PC-9 (cell line): ENCODE measurements around the gene SEMA3B. TPM values are rescaled to one million over a fixed set of nuclear protein-coding genes. Genes with fewer than 3 reads are reported as not detected.

Source experiments
- BruUV-seq: library from RNA; stranded (reverse); fragments of 400-500 nt; replicated peaks from 2 replicates; lab custom pipeline; 2021; lab: Mats Ljungman, UMichigan
- CTCF ChIA-PET: fragments of 300-600 bp; sonication (Branson Sonifier 250); formaldehyde crosslinking; loops from one replicate; lab custom pipeline; 2022; ENCODE audit warnings: antibody characterized with exemption; lab: Charles Lee
- POLR2A ChIA-PET: fragments of 300-600 bp; sonication (Branson Sonifier 250); formaldehyde crosslinking; loops from one replicate; lab custom pipeline; 2022; ENCODE audit warnings: antibody characterized with exemption; ENCODE audit not compliant: unreplicated experiment; lab: Charles Lee
- DNase-seq, 2 experiments: peaks; one replicate each; pipeline versions ENCODE4 v3.0.0 to v3.0.0-alpha.2; 2015 to 2022; ENCODE audit warnings: mixed read lengths in 1 of 2
- H2AFZ ChIP-seq: fragments of 200-600 bp; sonication (generic); 2 replicates; pipeline ENCODE4 v1.8.1; 2017; ENCODE audit warnings: antibody characterized with exemption
- H3F3A ChIP-seq: fragments of 200-600 bp; sonication (generic); 2 replicates; pipeline ENCODE4 v1.8.1; 2017; ENCODE audit warnings: antibody characterized with exemption, mild to moderate bottlenecking, low read depth; ENCODE audit not compliant: insufficient read depth
- H3K27ac ChIP-seq: fragments of 200-600 bp; sonication (generic); 2 replicates; pipeline ENCODE4 v1.6.1; 2016; ENCODE audit warnings: mixed run types
- H3K27me3 ChIP-seq: fragments of 200-600 bp; sonication (generic); 2 replicates; pipeline ENCODE4 v1.6.1; 2016; ENCODE audit warnings: low read depth, mixed run types; ENCODE audit not compliant: insufficient read depth
- H3K36me3 ChIP-seq: fragments of 200-600 bp; sonication (generic); 2 replicates; pipeline ENCODE4 v1.6.1; 2016; ENCODE audit warnings: low read depth, mixed run types
- H3K4me1 ChIP-seq: fragments of 200-600 bp; sonication (generic); replicated peaks from 2 replicates; pipeline ENCODE4 v1.6.1; 2016; ENCODE audit warnings: mixed run types; ENCODE audit not compliant: insufficient read depth
- H3K4me2 ChIP-seq: fragments of 200-600 bp; sonication (generic); 2 replicates; pipeline ENCODE4 v1.6.1; 2017; ENCODE audit warnings: mixed run types
- H3K4me3 ChIP-seq: fragments of 200-600 bp; sonication (generic); 2 replicates; pipeline ENCODE4 v1.6.1; 2016; ENCODE audit warnings: mixed run types
- H3K79me2 ChIP-seq: fragments of 200-600 bp; sonication (generic); 2 replicates; pipeline ENCODE4 v1.6.1; 2017; ENCODE audit warnings: low read depth, mixed run types
- H3K9me2 ChIP-seq: fragments of 200-600 bp; sonication (generic); 2 replicates; pipeline ENCODE4 v1.8.1; 2017; ENCODE audit warnings: mild to moderate bottlenecking; ENCODE audit not compliant: insufficient read depth
- H3K9me3 ChIP-seq: fragments of 200-600 bp; sonication (generic); 2 replicates; pipeline ENCODE4 v1.8.1; 2016; ENCODE audit warnings: low read depth; ENCODE audit not compliant: insufficient read depth
- H4K20me1 ChIP-seq: fragments of 200-600 bp; sonication (generic); 2 replicates; pipeline ENCODE4 v1.8.1; 2017; ENCODE audit not compliant: insufficient read depth
- EZH2 ChIP-seq: fragments of 200-600 bp; sonication (generic); IDR thresholded peaks from 2 replicates; pipeline ENCODE4 v1.8.0; 2017; ENCODE audit warnings: antibody characterized with exemption, low read depth
- intact Hi-C: fragments of 100-400 bp; cut with micrococcal nuclease; formaldehyde crosslinking; loops from one replicate; pipeline ENCODE4 v1.10.0; 2022; ENCODE audit not compliant: unreplicated experiment
- total RNA-seq: library from RNA; stranded (reverse); gene quantifications from 2 replicates; pipeline ENCODE4 v1.2.3, GENCODE V29; 2021
- TF ChIP-seq, protein P1 (sequence below): fragments of 200-600 bp; sonication (generic); conservative IDR thresholded peaks from 2 replicates; pipeline ENCODE4 v1.6.1; 2017; ENCODE audit warnings: mixed run types, antibody characterized with exemption, mild to moderate bottlenecking, moderate library complexity

Gene SEMA3B
- total RNA-seq, 1 experiment from 2014 or later = 52.4 TPM

DNA sequence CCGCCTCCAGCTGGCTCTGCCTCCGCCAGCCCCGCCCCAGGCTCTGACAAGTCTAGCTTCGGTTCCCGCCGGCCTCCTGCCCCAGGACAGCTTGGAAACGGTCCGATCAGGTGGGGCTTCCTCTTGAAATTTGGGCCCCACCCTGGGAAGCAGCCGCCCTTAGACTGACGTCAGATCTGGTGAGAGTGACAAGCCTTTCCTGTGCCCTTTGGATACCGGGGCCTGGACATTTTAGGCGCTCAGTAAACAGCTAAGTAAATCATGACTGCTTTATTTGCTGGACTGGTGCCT is 30.6 kb downstream of the SEMA3B start:
- no peak overlapping the region; the same call in 1 of the 2 replicates for H2AFZ ChIP-seq
- POLR2A ChIA-PET = interaction anchor here (0.6 to 1.2 kb wide), 9 partner anchors 18 to 328 kb away, joined by 3 to 36 read pairs (median 6); partner anchors contain the start of genes SEMA3B and TUSC2
- 0 out of 2 replicates have a peak, but pooled peaks cover 10% of the 10 kb centered on the region for H3K79me2 ChIP-seq
- no TSS peak for BruUV-seq
- H3K4me1 ChIP-seq = peaks cover 20% of the 10 kb centered on the region
- peak overlapping the region; percentile 80 for H3K4me2 ChIP-seq
- no peaks in the 10 kb centered on the region for H4K20me1 ChIP-seq
- no peaks in the 10 kb centered on the region for H3K36me3 ChIP-seq
- H3K9me2 ChIP-seq = no peaks in the 10 kb centered on the region
- peak overlapping the region; percentile 48; the same call in 1 of the 2 replicates for H3K4me3 ChIP-seq
- TF ChIP-seq EZH2 = no peak
- TF ChIP-seq, protein P1, sequence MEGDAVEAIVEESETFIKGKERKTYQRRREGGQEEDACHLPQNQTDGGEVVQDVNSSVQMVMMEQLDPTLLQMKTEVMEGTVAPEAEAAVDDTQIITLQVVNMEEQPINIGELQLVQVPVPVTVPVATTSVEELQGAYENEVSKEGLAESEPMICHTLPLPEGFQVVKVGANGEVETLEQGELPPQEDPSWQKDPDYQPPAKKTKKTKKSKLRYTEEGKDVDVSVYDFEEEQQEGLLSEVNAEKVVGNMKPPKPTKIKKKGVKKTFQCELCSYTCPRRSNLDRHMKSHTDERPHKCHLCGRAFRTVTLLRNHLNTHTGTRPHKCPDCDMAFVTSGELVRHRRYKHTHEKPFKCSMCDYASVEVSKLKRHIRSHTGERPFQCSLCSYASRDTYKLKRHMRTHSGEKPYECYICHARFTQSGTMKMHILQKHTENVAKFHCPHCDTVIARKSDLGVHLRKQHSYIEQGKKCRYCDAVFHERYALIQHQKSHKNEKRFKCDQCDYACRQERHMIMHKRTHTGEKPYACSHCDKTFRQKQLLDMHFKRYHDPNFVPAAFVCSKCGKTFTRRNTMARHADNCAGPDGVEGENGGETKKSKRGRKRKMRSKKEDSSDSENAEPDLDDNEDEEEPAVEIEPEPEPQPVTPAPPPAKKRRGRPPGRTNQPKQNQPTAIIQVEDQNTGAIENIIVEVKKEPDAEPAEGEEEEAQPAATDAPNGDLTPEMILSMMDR = no peak
- H3K27ac ChIP-seq = peak overlapping the region; percentile 76
- no peak for DNase-seq
- H3F3A ChIP-seq = peaks cover 9% of the 10 kb centered on the region; the same call in 1 of the 2 replicates
- H3K27me3 ChIP-seq = no peaks in the 10 kb centered on the region
- CTCF ChIA-PET = interaction anchor here (0.5 to 0.9 kb wide), 6 partner anchors 18 to 270 kb away, joined by 3 to 9 read pairs (median 4); partner anchors contain the start of genes HEMK1 and TUSC2
- no peaks in the 10 kb centered on the region for H3K9me3 ChIP-seq
- intact Hi-C loops = loop anchor here (1.0 to 2.0 kb wide), 2 partner anchors 18 to 35 kb away; no protein-coding TSS in a partner anchor

DNA sequence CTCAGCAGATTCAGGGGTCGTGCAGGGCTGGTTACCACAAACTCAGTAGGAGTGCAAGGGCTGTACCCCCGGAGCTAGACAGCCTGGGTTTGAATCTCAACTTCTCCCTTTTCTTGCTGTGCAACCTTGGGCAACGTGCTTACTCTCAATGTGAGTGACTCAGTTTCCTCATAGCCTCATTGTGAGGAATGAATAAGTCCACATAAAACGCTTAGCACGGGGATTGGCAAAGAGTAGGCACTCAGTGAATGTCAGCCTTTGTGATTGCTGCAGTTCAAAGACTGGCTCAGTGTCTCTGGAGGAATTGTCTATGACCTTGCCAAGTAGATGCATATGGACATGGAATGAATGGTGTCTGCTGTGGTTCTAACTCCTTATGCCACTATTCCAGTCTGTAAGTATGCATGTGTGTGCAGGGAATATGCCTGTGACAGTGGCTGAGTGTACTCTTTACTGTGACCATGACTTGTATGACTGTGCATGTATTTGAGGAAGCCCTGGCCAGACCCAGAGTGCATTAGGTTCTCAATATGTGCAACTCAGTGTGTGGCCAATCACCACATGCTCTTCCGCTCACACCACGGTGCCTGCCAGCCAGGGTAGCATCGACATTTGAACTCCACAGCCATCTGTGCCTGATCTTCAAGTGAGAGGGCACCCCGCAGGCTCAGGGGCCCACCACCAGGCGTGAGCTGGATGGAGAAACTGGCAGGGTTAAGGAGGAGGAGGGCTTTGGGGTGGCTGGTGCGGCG is 31.2 kb downstream of the SEMA3B start:
- H3K79me2 ChIP-seq = 0 out of 2 replicates have a peak, but pooled peaks cover 10% of the 10 kb centered on the region
- no peaks in the 10 kb centered on the region for H3K36me3 ChIP-seq
- ChIA-PET POLR2A (interaction anchor here (0.6 to 1.2 kb wide), 8 partner anchors 17 to 328 kb away, joined by 5 to 36 read pairs (median 8); partner anchors contain the start of genes SEMA3B and TUSC2), CTCF (interaction anchor here (0.6 to 0.9 kb wide), 5 partner anchors 18 to 54 kb away, joined by 3 to 7 read pairs (median 3); partner anchors contain the start of gene TUSC2)
- no peaks in the 10 kb centered on the region for H3K27me3 ChIP-seq
- H4K20me1 ChIP-seq = no peaks in the 10 kb centered on the region
- TF ChIP-seq, protein P1 = no peak
- no peak for TF ChIP-seq EZH2
- intact Hi-C loops = loop anchor here (1.0 to 2.0 kb wide), 3 partner anchors 17 to 35 kb away; no protein-coding TSS in a partner anchor
- BruUV-seq = TSS peak; percentile 95
- no peaks in the 10 kb centered on the region for H3K9me3 ChIP-seq
- H2AFZ ChIP-seq = no peak overlapping the region; the same call in 1 of the 2 replicates
- peak overlapping the region; percentile 48; the same call in 1 of the 2 replicates for H3K4me3 ChIP-seq
- H3K4me2 ChIP-seq = peak overlapping the region; percentile 80
- H3K9me2 ChIP-seq = no peaks in the 10 kb centered on the region
- H3F3A ChIP-seq = peaks cover 9% of the 10 kb centered on the region; the same call in 1 of the 2 replicates
- peak overlapping the region; percentile 76 for H3K27ac ChIP-seq
- peaks cover 20% of the 10 kb centered on the region for H3K4me1 ChIP-seq
- DNase-seq = no peak

DNA sequence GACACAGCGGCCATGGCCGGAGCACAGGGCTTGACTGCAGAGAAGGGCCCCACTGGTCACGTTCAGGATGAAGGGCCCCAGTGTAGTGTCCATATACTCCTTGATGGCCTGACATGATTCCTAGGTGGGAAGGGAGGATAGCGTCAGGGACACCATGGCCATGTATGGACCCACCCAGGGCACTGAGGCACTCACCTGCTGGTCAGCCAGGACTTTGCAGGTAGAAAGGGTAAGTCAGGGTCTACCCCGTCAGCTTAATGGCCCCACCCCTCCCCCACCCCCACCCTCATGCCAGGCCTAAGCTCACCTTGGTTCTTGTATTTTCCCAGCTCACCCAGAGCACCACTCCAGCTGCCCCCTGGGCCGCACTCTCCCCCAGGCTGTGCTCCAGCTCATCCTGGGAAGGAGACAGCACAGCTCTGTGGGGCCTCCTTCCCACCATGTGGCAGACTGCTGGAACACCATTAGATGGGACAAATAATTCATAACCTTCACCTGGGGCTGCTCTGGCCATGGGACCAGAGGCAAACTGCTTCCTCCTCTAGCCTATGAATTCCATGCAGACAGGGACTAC is 31.8 kb downstream of the SEMA3B start:
- 0 out of 2 replicates have a peak, but pooled peaks cover 10% of the 10 kb centered on the region for H3K79me2 ChIP-seq
- no peaks in the 10 kb centered on the region for H4K20me1 ChIP-seq
- no peaks in the 10 kb centered on the region for H3K27me3 ChIP-seq
- no peaks in the 10 kb centered on the region for H3K9me3 ChIP-seq
- ChIA-PET POLR2A (no interaction called here), CTCF (no interaction called here)
- DNase-seq = no peak
- peaks cover 9% of the 10 kb centered on the region; the same call in 1 of the 2 replicates for H3F3A ChIP-seq
- no TSS peak for BruUV-seq
- no peaks in the 10 kb centered on the region for H3K9me2 ChIP-seq
- H3K4me1 ChIP-seq = peaks cover 20% of the 10 kb centered on the region
- peak overlapping the region; percentile 80 for H3K4me2 ChIP-seq
- TF ChIP-seq EZH2 = no peak
- TF ChIP-seq, protein P1 = no peak
- intact Hi-C loops = loop anchor here (1.0 kb wide), 1 partner anchor 35 kb away; no protein-coding TSS in a partner anchor
- H3K36me3 ChIP-seq = no peaks in the 10 kb centered on the region
- H3K4me3 ChIP-seq = no peak overlapping the region; the same call in 1 of the 2 replicates
- H3K27ac ChIP-seq = peak overlapping the region; percentile 76
- H2AFZ ChIP-seq = no peak overlapping the region
